ENCODE measurements around the gene ASRGL1.
"Not testable (repeated sequence)": the region's sequence is repeated elsewhere in the genome, so short reads cannot be mapped to it uniquely, and the experiment has no call there.

GRCh38 chr11:62378459-62379063 is 41.3 kb downstream of the ASRGL1 start:
- peak; percentile 54 to 68 (median 59) for TF ChIP-seq CTCF (IDR thresholded peaks at IDR 0.05)
- not testable (repeated sequence) for TF ChIP-seq POLR2A (IDR thresholded peaks at IDR 0.05; ENCODE audit: low read depth)

Measured in esophagus muscularis mucosa (tissue), 3 donors.